ENCODE measurements around the gene GRAMD2B. TPM values are rescaled to one million over a fixed set of nuclear protein-coding genes. Genes with fewer than 3 reads are reported as not detected.
A peak's percentile ranks its signal among the peaks of the same experiment; 100 is the strongest.

GRAMD2B gene
- total and polyA plus RNA-seq, 2 of the 13 experiments (the other 11 are each of a cell fraction or from before 2014, with no cell fraction given): 8.1 to 10.6 TPM

- TF ChIP-seq, protein P1, sequence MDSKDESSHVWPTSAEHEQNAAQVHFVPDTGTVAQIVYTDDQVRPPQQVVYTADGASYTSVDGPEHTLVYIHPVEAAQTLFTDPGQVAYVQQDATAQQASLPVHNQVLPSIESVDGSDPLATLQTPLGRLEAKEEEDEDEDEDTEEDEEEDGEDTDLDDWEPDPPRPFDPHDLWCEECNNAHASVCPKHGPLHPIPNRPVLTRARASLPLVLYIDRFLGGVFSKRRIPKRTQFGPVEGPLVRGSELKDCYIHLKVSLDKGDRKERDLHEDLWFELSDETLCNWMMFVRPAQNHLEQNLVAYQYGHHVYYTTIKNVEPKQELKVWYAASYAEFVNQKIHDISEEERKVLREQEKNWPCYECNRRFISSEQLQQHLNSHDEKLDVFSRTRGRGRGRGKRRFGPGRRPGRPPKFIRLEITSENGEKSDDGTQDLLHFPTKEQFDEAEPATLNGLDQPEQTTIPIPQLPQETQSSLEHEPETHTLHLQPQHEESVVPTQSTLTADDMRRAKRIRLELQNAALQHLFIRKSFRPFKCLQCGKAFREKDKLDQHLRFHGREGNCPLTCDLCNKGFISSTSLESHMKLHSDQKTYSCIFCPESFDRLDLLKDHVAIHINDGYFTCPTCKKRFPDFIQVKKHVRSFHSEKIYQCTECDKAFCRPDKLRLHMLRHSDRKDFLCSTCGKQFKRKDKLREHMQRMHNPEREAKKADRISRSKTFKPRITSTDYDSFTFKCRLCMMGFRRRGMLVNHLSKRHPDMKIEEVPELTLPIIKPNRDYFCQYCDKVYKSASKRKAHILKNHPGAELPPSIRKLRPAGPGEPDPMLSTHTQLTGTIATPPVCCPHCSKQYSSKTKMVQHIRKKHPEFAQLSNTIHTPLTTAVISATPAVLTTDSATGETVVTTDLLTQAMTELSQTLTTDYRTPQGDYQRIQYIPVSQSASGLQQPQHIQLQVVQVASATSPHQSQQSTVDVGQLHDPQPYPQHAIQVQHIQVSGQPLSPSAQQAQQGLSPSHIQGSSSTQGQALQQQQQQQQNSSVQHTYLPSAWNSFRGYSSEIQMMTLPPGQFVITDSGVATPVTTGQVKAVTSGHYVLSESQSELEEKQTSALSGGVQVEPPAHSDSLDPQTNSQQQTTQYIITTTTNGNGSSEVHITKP (CRISPR knock-in tag; IDR thresholded peaks at IDR 0.05; ENCODE audit: low read depth): no peak
- TF ChIP-seq KAT2B (IDR thresholded peaks at IDR 0.05; ENCODE audit: borderline replicate concordance, low read depth, low read length) (no peak), SRSF4 (IDR thresholded peaks at IDR 0.05; ENCODE audit: low read depth, low read length, poor library complexity, severe bottlenecking) (no peak)
Observed at GRCh38 chr5:126543009-126543408, 119.8 kb downstream of the GRAMD2B start (continued).

DNA sequence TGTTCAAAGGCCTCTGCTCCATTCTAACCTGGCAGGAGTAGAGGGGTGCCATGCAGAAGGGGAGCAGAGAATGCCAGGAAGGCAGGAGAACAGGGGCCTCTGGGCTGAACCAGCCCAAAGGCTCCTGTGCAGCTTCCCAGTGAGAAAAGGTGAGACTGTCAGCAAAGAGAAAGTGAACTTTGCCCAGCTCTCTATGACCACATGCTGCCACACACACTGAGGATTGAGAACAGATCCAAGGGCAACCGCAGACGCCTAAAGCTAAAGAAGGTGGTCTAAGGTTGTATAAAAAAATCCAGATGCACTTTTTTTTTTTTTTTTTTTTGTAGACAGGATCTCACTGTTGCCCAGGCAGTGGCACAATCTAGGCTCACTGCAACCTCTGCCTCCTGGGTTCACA lies 120.5 kb downstream of the GRAMD2B start:
- Histone ChIP-seq H2AFZ (ENCODE audit: low read length) (no peak overlapping the region), H3K4me1 (ENCODE audit: insufficient read depth, low read length) (peaks cover 30% of the 10 kb centered on the region), H4K20me1 (ENCODE audit: insufficient read depth, low read length) (no peaks in the 10 kb centered on the region), H3K9ac (ENCODE audit: insufficient read depth, low read depth, low read length) (no peak overlapping the region), H3K27ac (ENCODE audit: extremely low read length, insufficient read depth, low read length) (peak overlapping the region; percentile 60), H3K4me2 (ENCODE audit: low read depth, low read length) (peak overlapping the region; percentile 55), H3K27me3 (ENCODE audit: control insufficient read depth in 1 of 2, insufficient read depth in 2 of 2, low read length in 2 of 2) (no peaks in the 10 kb centered on the region), H3K4me3 (replicated peaks in 1 of 3; ENCODE audit: insufficient read depth in 1 of 3, low read depth in 2 of 3, low read length in 3 of 3) (no peak overlapping the region), H3K79me2 (ENCODE audit: insufficient read depth, low read length) (no peaks in the 10 kb centered on the region), H3K36me3 (replicated peaks in 1 of 2; ENCODE audit: control insufficient read depth in 1 of 2, insufficient read depth in 2 of 2, low read length in 2 of 2) (peaks cover 8 to 26% of the 10 kb centered on the region in 2 experiments), H3K9me3 (ENCODE audit: low read length) (no peaks in the 10 kb centered on the region)
- 27% methylated on average over 2 of the region's 2 CpGs for WGBS (ENCODE audit: low lambda C conversion rate)
- ChIA-PET CTCF (ENCODE audit: low intra/inter-chr PET ratio, low total read pairs) (interaction anchor here (1.3 to 1.6 kb wide), 3 partner anchors 52 to 204 kb away, joined by 4 to 6 read pairs (median 5); partner anchors contain the start of genes ALDH7A1 and PHAX), POLR2A (interaction anchor here (1.6 kb wide), 1 partner anchor 51 kb away, joined by 16 read pairs; the partner anchor contains the start of gene ALDH7A1)
- no TSS peak for BruUV-seq (replicated peaks)
- intact Hi-C loops (cut with micrococcal nuclease; ENCODE audit: unreplicated experiment) (loop anchor here (1.0 to 5.0 kb wide), 3 partner anchors 52 to 264 kb away; partner anchors contain the start of gene ALDH7A1), in situ Hi-C loops (cut with HindIII; ENCODE audit: extremely low pct_ligation_motif_present, low pct_unique_long_range_greater_than_20kb) (no loop called here)
- peak; percentile 75 for DNase-seq (ENCODE audit: low spot score)
- peak; percentile 92 for ATAC-seq
- FAIRE-seq: peak; percentile 60
- TF ChIP-seq ZNF605 (CRISPR knock-in tag; IDR thresholded peaks at IDR 0.05) (peak; percentile 52; the same call in 1 of the 2 replicates), EHMT2 (IDR thresholded peaks at IDR 0.05; ENCODE audit: borderline replicate concordance, low read depth, low read length) (no peak), ZNF574 (CRISPR knock-in tag; IDR thresholded peaks at IDR 0.05) (peak; percentile 43; the same call in 1 of the 2 replicates), RBM22 (optimal IDR thresholded peaks at IDR 0.05; ENCODE audit: low read length) (peak; percentile 23), ZMYM4 (CRISPR knock-in tag; IDR thresholded peaks at IDR 0.05) (no peak), SRSF1 (optimal IDR thresholded peaks at IDR 0.05; ENCODE audit: low read depth, low read length) (no peak)
- TF ChIP-seq, protein P2, sequence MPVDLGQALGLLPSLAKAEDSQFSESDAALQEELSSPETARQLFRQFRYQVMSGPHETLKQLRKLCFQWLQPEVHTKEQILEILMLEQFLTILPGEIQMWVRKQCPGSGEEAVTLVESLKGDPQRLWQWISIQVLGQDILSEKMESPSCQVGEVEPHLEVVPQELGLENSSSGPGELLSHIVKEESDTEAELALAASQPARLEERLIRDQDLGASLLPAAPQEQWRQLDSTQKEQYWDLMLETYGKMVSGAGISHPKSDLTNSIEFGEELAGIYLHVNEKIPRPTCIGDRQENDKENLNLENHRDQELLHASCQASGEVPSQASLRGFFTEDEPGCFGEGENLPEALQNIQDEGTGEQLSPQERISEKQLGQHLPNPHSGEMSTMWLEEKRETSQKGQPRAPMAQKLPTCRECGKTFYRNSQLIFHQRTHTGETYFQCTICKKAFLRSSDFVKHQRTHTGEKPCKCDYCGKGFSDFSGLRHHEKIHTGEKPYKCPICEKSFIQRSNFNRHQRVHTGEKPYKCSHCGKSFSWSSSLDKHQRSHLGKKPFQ (CRISPR knock-in tag; IDR thresholded peaks at IDR 0.05; ENCODE audit: insufficient replicate concordance): peak; percentile 43
- TF ChIP-seq, protein P3, sequence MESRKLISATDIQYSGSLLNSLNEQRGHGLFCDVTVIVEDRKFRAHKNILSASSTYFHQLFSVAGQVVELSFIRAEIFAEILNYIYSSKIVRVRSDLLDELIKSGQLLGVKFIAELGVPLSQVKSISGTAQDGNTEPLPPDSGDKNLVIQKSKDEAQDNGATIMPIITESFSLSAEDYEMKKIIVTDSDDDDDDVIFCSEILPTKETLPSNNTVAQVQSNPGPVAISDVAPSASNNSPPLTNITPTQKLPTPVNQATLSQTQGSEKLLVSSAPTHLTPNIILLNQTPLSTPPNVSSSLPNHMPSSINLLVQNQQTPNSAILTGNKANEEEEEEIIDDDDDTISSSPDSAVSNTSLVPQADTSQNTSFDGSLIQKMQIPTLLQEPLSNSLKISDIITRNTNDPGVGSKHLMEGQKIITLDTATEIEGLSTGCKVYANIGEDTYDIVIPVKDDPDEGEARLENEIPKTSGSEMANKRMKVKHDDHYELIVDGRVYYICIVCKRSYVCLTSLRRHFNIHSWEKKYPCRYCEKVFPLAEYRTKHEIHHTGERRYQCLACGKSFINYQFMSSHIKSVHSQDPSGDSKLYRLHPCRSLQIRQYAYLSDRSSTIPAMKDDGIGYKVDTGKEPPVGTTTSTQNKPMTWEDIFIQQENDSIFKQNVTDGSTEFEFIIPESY (CRISPR knock-in tag; IDR thresholded peaks at IDR 0.05): peak; percentile 67; the same call in 1 of the 2 replicates

All from HepG2 (cell line).